ENCODE data around the gene COL20A1.

COL20A1 gene

DNA sequence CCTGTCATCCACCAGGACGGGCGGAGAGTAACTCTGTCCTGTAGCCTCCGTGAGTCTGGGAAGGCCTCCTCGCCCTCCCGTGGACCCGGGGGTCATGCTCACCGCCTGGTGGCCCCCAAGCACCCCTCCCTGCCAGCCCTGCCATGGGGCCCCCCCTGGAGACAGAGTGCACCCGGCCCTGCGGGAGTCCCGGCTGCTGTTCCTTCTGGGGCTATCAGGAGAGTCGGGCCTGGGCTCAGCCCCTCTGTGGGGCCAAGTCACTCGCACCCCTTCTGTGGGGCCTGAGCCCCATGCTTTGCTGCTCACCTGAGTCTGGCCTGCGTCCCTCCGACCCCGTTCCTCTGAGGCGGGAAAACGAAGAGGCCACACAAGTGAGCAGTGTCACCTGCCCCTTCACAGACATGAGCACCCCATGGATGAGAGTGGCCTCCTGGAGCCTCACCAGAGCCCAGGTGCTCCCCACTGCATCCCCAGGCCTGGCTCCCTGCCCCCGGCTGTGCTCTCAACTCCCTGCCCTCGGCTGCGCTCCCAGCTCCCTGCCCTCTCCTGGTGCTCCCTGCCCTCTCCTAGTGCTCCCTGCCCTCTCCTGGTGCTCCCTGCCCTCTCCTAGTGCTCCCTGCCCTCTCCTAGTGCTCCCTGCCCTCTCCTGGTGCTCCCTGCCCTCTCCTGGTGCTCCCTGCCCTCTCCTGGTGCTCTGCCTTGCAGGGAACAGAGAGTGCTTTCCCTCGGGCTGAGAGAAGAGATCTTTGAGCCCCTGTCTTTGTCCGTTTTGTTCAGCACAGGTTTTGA lies 72.8 kb downstream of the COL20A1 start:
- no peak overlapping the region for H3K4me3 ChIP-seq (replicated peaks; ENCODE audit: low read depth, low read length)
- TF ChIP-seq, protein P1, sequence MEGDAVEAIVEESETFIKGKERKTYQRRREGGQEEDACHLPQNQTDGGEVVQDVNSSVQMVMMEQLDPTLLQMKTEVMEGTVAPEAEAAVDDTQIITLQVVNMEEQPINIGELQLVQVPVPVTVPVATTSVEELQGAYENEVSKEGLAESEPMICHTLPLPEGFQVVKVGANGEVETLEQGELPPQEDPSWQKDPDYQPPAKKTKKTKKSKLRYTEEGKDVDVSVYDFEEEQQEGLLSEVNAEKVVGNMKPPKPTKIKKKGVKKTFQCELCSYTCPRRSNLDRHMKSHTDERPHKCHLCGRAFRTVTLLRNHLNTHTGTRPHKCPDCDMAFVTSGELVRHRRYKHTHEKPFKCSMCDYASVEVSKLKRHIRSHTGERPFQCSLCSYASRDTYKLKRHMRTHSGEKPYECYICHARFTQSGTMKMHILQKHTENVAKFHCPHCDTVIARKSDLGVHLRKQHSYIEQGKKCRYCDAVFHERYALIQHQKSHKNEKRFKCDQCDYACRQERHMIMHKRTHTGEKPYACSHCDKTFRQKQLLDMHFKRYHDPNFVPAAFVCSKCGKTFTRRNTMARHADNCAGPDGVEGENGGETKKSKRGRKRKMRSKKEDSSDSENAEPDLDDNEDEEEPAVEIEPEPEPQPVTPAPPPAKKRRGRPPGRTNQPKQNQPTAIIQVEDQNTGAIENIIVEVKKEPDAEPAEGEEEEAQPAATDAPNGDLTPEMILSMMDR (IDR thresholded peaks at IDR 0.05; ENCODE audit: low read depth, low read length, missing control alignments), result no peak
- no peak for DNase-seq (ENCODE audit: extremely low read depth, low read depth)

DNA sequence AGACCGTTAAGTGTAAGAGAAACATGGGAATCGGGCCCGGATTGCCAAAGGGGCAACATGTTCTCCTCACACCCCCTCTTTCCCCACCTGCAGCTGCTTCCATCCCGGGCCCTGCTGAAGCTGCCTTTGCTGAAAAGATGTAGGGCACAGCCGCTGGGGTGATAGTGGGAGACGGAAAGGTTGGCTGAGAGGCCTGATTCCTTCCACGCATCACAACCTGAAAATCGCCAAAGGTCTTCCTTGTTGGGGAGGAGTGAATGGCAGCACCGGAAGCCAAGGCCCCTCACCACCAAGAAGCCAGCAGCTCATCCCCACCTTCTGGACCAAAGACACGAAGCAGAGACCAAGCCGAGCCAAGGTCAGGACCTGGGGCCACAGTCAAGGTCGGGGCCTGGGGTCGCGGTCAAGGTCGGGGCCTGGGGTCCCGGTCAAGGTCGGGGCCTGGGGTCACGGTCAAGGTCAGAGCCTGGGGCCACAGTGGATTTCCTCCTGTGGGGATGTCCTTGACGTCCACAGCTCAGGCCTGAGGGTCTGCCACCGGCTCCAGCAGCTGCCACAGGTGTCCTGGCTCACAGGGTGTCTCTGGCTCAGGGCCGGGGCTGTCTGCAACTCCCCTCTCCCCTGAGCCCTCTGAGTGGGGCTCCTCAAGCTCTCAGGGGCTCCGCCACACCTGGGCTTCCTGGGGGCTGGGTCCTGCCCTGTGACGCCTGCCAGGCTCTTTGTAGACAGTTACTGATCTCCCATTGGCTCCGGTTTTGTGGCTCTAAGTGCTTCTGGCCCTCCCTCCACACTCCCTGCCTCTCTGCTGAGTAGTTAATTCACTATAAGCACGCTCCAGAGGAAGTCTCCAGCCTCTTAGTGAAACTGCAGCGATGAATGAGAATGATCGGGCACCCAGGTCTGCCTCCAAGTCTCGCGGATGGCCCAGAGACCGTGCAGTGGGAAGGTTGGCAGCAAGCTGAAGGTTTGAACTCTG lies 73.7 kb downstream of the COL20A1 start:
- no peak for DNase-seq (ENCODE audit: extremely low read depth, low read depth)
- no peak overlapping the region for H3K4me3 ChIP-seq (replicated peaks; ENCODE audit: low read depth, low read length)
- TF ChIP-seq, protein P1 (IDR thresholded peaks at IDR 0.05; ENCODE audit: low read depth, low read length, missing control alignments), result no peak

DNA sequence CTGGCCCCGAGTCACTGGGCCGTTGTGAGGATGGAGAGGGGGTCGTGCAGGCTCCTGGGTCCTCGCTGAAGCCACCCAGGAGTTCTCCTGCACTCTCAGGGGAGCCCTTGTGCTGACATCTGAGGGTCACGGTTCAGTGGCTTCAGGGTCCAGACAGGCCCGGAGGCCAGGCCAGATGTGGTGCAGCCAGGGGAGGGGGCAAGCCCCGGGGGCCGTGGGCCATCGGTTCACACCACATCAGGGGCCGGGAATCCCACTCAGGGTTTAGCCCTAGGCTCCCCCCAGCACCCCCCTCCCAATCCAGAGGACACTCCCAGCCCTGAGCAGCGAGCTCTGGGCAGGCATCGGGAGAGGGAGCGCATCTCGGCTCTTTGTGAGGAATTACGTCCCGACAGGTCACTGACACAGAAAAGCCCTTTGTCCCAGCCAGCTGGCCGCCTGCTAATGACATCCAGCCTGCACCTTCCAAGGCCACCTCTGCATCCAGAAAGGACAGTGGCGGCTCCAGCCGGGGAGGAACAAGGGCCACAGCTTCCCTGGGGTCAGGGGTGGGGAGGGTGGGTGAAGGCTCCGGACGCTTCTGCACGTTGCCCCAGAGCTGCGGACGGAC lies 74.6 kb downstream of the COL20A1 start:
- no peak for DNase-seq (ENCODE audit: extremely low read depth, low read depth)
- TF ChIP-seq, protein P1 (IDR thresholded peaks at IDR 0.05; ENCODE audit: low read depth, low read length, missing control alignments), result no peak
- no peak overlapping the region for H3K4me3 ChIP-seq (replicated peaks; ENCODE audit: low read depth, low read length)

DNA sequence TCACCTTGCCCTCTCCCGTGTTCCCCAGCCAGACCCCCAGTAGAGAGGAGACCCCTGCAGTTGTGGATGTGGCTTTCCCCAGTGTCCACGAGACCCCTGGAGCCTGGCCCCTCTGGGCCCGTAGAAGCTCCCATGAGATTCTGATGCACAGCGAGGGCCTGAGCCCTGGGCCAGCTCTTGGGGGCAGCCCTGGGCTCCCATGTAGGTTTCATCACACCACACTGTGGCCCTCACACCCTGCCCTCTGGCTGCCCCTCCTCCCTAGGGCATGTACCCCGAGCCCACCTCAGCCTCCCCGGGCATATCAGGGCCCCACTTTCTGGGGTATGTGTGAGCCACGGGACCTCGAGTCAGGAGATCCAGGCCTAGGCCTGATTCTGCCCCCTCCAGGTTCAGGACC lies 75.2 kb downstream of the COL20A1 start:
- no peak overlapping the region for H3K4me3 ChIP-seq (replicated peaks; ENCODE audit: low read depth, low read length)
- TF ChIP-seq, protein P1 (IDR thresholded peaks at IDR 0.05; ENCODE audit: low read depth, low read length, missing control alignments), result no peak
- no peak for DNase-seq (ENCODE audit: extremely low read depth, low read depth)

DNA sequence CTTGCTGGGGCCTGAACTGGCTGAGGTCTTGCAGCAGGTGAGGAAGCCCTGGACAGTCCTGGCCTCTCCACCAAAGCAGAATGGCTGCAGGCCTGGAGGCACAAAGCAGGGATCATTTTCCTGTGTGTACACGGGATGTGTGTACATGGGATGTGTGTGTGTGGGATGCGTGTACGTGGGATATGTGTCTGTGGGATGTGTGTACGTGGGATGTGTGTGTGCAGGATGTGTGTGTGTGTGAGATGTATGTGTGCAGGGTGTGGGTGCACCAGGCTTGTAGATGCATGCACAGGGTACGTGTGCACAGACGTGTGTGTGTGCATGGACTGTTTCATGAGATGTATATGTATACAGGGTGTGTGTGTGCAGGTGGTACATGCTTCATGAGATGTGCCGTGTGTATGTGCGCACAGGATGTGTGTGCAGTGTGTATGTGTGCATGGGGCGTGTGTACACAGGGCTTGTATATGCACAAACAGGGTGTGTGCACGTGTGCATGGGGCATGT lies 76.1 kb downstream of the COL20A1 start:
- TF ChIP-seq, protein P1 (IDR thresholded peaks at IDR 0.05; ENCODE audit: low read depth, low read length, missing control alignments), result no peak
- no peak overlapping the region for H3K4me3 ChIP-seq (replicated peaks; ENCODE audit: low read depth, low read length)

More for the DNA sequence above, 76.1 kb downstream of the COL20A1 start:
- no peak for DNase-seq (ENCODE audit: extremely low read depth, low read depth)

Measured in HFF-Myc (cell line).